Panc1 (cell line): ENCODE measurements around the gene KRTAP16-1. TPM values are rescaled to one million over a fixed set of nuclear protein-coding genes. Genes with fewer than 3 reads are reported as not detected.
"Not testable (repeated sequence)": the region's sequence is repeated elsewhere in the genome, so short reads cannot be mapped to it uniquely, and the experiment has no call there.

Experiments used
- ATAC-seq: fragments of 200-7000 bp; cut with Tn5 transposase; 2 replicates; pipeline ENCODE4 v1.9.1; 2020; ENCODE audit warnings: mild to moderate bottlenecking, moderate library complexity
- BruUV-seq: library from RNA; stranded (reverse); fragments of 400-500 nt; replicated peaks from 2 replicates; lab custom pipeline; 2021; lab: Mats Ljungman, UMichigan
- CTCF ChIA-PET: fragments of 300-600 bp; sonication (Branson Sonifier 250); formaldehyde crosslinking; loops from one replicate; lab custom pipeline; 2022; ENCODE audit warnings: antibody characterized with exemption; lab: Charles Lee
- POLR2A ChIA-PET: fragments of 300-600 bp; sonication (Branson Sonifier 250); formaldehyde crosslinking; loops from one replicate; lab custom pipeline; 2022; ENCODE audit warnings: antibody characterized with exemption; lab: Charles Lee
- DNase-seq: peaks from one replicate; pipeline ENCODE4 v3.0.0-alpha.2; 2010; ENCODE audit warnings: low read depth, low spot score
- H3K27ac ChIP-seq: 2 replicates; pipeline ENCODE4 v1.5.1; 2011; ENCODE audit warnings: mild to moderate bottlenecking, low read length, inconsistent platforms
- H3K27me3 ChIP-seq: fragments of 200-500 bp; sonication (Bioruptor generic); 2 replicates; pipeline ENCODE4 v1.6.0; 2014; ENCODE audit warnings: low read length, inconsistent platforms; ENCODE audit not compliant: control insufficient read depth, insufficient read depth
- H3K36me3 ChIP-seq: fragments of 200-500 bp; sonication (Bioruptor generic); 2 replicates; pipeline ENCODE4 v1.5.1; 2014; ENCODE audit warnings: inconsistent platforms, mild to moderate bottlenecking, low read length, moderate library complexity; ENCODE audit not compliant: control insufficient read depth, insufficient read depth
- H3K4me1 ChIP-seq: 2 replicates; pipeline ENCODE4 v1.5.1; 2011; ENCODE audit warnings: inconsistent platforms, mild to moderate bottlenecking, low read length, moderate library complexity; ENCODE audit not compliant: control insufficient read depth, insufficient read depth
- H3K4me3 ChIP-seq, 2 experiments: 2 replicates each; pipeline ENCODE4 v1.5.1; 2011 to 2012; ENCODE audit warnings: low read depth in 2 of 2, low read length in 2 of 2, mild to moderate bottlenecking in 2 of 2, inconsistent platforms in 1 of 2, moderate library complexity in 1 of 2
- H3K9me3 ChIP-seq: fragments of 200-500 bp; sonication (Bioruptor generic); 2 replicates; pipeline ENCODE4 v1.5.1; 2014; ENCODE audit warnings: low read depth, mild to moderate bottlenecking, inconsistent platforms, low read length, moderate library complexity; ENCODE audit not compliant: control insufficient read depth, insufficient read depth
- CTCF ChIP-seq: fragments of 450-650 bp; IDR thresholded peaks from 2 replicates; pipeline ENCODE4 v1.5.1; 2017; ENCODE audit warnings: mild to moderate bottlenecking
- POLR2AphosphoS5 ChIP-seq: IDR thresholded peaks from 2 replicates; pipeline ENCODE4 v1.6.1; 2012; ENCODE audit warnings: mild to moderate bottlenecking, low read depth, low read length, moderate library complexity
- SIN3A ChIP-seq: IDR thresholded peaks from 2 replicates; pipeline ENCODE4 v1.6.1; 2012; ENCODE audit warnings: low read depth, mild to moderate bottlenecking, low read length, moderate library complexity, borderline replicate concordance; ENCODE audit not compliant: insufficient read depth
- TCF7L2 ChIP-seq: IDR thresholded peaks from 2 replicates; pipeline ENCODE4 v1.6.1; 2011; ENCODE audit warnings: mild to moderate bottlenecking, low read depth, low read length, inconsistent platforms
- in situ Hi-C: cut with HindIII; loops from 2 replicates; pipeline ENCODE4 v1.10.0; 2016; ENCODE audit warnings: low sequenced_read_pairs, low pct_unique_long_range_greater_than_20kb
- intact Hi-C: fragments of 100-400 bp; cut with micrococcal nuclease; formaldehyde crosslinking; loops from one replicate; pipeline ENCODE4 v1.10.0; 2022; ENCODE audit not compliant: unreplicated experiment
- total RNA-seq: library from RNA; stranded (reverse); gene quantifications from one replicate; pipeline ENCODE4 v1.2.1, GENCODE V29; 2021; ENCODE audit not compliant: unreplicated experiment
- TF ChIP-seq, protein P1 (sequence below), 2 experiments: IDR thresholded peaks; 2 replicates each; pipeline ENCODE4 v1.6.1; 2011 to 2012; ENCODE audit warnings: low read depth in 2 of 2, control low read depth in 1 of 2, low read length in 1 of 2, mild to moderate bottlenecking in 1 of 2, moderate library complexity in 1 of 2; ENCODE audit not compliant: insufficient read depth in 1 of 2

The KRTAP16-1 gene
- total RNA-seq, 1 experiment from 2014 or later = not detected

GRCh38 chr17:41347869-41348760 is 39.0 kb upstream of the KRTAP16-1 start:
- ATAC-seq (no peak), DNase-seq (no peak)
- in situ Hi-C loops (no loop called here), intact Hi-C loops (no loop called here)
- Histone ChIP-seq H3K4me3 (no peak overlapping the region), H3K36me3 (no peaks in the 10 kb centered on the region), H3K27ac (no peak overlapping the region), H3K27me3 (no peaks in the 10 kb centered on the region), H3K9me3 (no peaks in the 10 kb centered on the region), H3K4me1 (no peaks in the 10 kb centered on the region)
- BruUV-seq = no TSS peak
- CTCF ChIA-PET = no interaction called here
- POLR2A ChIA-PET = interaction anchor here (0.5 kb wide), 1 partner anchor 478 kb away, joined by 17 read pairs; no protein-coding TSS in a partner anchor
- TF ChIP-seq TCF7L2 = no peak
- TF ChIP-seq, protein P1, sequence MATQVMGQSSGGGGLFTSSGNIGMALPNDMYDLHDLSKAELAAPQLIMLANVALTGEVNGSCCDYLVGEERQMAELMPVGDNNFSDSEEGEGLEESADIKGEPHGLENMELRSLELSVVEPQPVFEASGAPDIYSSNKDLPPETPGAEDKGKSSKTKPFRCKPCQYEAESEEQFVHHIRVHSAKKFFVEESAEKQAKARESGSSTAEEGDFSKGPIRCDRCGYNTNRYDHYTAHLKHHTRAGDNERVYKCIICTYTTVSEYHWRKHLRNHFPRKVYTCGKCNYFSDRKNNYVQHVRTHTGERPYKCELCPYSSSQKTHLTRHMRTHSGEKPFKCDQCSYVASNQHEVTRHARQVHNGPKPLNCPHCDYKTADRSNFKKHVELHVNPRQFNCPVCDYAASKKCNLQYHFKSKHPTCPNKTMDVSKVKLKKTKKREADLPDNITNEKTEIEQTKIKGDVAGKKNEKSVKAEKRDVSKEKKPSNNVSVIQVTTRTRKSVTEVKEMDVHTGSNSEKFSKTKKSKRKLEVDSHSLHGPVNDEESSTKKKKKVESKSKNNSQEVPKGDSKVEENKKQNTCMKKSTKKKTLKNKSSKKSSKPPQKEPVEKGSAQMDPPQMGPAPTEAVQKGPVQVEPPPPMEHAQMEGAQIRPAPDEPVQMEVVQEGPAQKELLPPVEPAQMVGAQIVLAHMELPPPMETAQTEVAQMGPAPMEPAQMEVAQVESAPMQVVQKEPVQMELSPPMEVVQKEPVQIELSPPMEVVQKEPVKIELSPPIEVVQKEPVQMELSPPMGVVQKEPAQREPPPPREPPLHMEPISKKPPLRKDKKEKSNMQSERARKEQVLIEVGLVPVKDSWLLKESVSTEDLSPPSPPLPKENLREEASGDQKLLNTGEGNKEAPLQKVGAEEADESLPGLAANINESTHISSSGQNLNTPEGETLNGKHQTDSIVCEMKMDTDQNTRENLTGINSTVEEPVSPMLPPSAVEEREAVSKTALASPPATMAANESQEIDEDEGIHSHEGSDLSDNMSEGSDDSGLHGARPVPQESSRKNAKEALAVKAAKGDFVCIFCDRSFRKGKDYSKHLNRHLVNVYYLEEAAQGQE (IDR thresholded peaks at IDR 0.05; ENCODE audit: insufficient read depth in 1 of 2, low read depth in 2 of 2, low read length in 1 of 2) = no peak
- no peak for TF ChIP-seq SIN3A
- no peak for TF ChIP-seq POLR2AphosphoS5
- TF ChIP-seq CTCF = no peak

- H3K27me3 ChIP-seq, CTCF ChIA-PET, POLR2A ChIA-PET, in situ Hi-C loops, intact Hi-C loops, H3K4me1 ChIP-seq, H3K27ac ChIP-seq, DNase-seq, H3K36me3 ChIP-seq, H3K4me3 ChIP-seq, ATAC-seq, BruUV-seq, H3K9me3 ChIP-seq: not testable (repeated sequence)
Observed at GRCh38 chr17:41346421-41346820, 37.3 kb upstream of the KRTAP16-1 start.

DNA sequence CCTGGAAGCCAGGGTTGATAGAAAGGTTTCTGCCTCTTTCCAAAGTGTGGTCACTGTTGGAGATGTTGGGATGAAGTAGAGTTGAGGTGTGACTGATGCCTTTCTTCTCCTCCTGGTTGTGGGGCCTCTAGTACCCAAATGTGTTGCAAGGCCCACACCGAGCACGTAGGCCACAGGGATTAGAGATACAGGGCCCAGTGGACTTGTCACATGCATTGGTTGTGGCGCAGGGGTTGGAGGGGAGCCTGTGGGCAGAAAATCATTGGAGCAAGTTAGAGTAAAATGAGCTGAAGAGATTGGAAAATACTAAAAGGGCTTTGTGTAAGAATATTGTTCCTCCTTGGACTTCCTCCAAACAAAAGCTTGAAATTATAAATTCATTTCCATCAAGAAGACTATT is 36.9 kb upstream of the KRTAP16-1 start:
- no peak for DNase-seq
- TF ChIP-seq POLR2AphosphoS5 (no peak), TCF7L2 (no peak), SIN3A (no peak), CTCF (no peak)
- TF ChIP-seq, protein P1 (IDR thresholded peaks at IDR 0.05; ENCODE audit: insufficient read depth in 1 of 2, low read depth in 2 of 2, low read length in 1 of 2) = no peak
- no TSS peak for BruUV-seq
- Histone ChIP-seq H3K27ac (no peak overlapping the region), H3K27me3 (no peaks in the 10 kb centered on the region), H3K4me3 (no peak overlapping the region), H3K4me1 (no peaks in the 10 kb centered on the region), H3K36me3 (no peaks in the 10 kb centered on the region), H3K9me3 (no peaks in the 10 kb centered on the region)
- no peak for ATAC-seq
- CTCF ChIA-PET = no interaction called here
- POLR2A ChIA-PET = no interaction called here
- intact Hi-C loops (no loop called here), in situ Hi-C loops (no loop called here)
